HepG2 (cell line): ENCODE data around the gene TMEM151A. TPM values are rescaled to one million over a fixed set of nuclear protein-coding genes. Genes with fewer than 3 reads are reported as not detected.

Experiments used
- ATAC-seq: fragments of 200-7000 bp; cut with Tn5 transposase; 3 replicates; pipeline ENCODE4 v1.9.1; 2020; ENCODE audit warnings: mild to moderate bottlenecking, moderate library complexity
- BruUV-seq: library from RNA; stranded (reverse); fragments of 400-500 nt; replicated peaks from 2 replicates; lab custom pipeline; 2021; lab: Mats Ljungman, UMichigan
- CTCF ChIA-PET: fragments of 300-600 bp; formaldehyde crosslinking; extraction: SDS; loops from one replicate; lab custom pipeline; 2021; ENCODE audit warnings: low total read pairs, inconsistent platforms, low intra/inter-chr PET ratio; lab: Yijun Ruan, JAX
- POLR2A ChIA-PET: fragments of 350-600 bp; sonication (Branson Sonifier 250); formaldehyde crosslinking; loops from one replicate; lab custom pipeline; 2020; ENCODE audit warnings: antibody characterized with exemption, inconsistent platforms; lab: Yijun Ruan, JAX
- DNase-seq: peaks from one replicate; pipeline ENCODE4 v3.0.0-alpha.2; 2015; ENCODE audit warnings: low spot score
- FAIRE-seq: peaks from 3 replicates; lab custom pipeline; 2011; peaks lifted over from hg19 to GRCh38; lab: Jason Lieb, UNC
- H2AFZ ChIP-seq: one replicate; pipeline ENCODE4 v1.6.1; 2011; ENCODE audit warnings: low read length, inconsistent platforms
- H3K27ac ChIP-seq: fragments of 300-600 bp; 3 replicates; pipeline ENCODE4 v1.8.0; 2011; ENCODE audit warnings: mixed run types, mild to moderate bottlenecking, mixed read lengths, low read length, inconsistent platforms; ENCODE audit not compliant: insufficient read depth; ENCODE audit errors: extremely low read length
- H3K27me3 ChIP-seq, 2 experiments: fragments of 200-600 bp in 1 of 2; 2 replicates in 1 of 2; 3 replicates in 1 of 2; pipeline versions ENCODE4 v1.6.0 to v1.8.0; 2011; ENCODE audit warnings: low read length in 2 of 2, mild to moderate bottlenecking in 2 of 2, moderate library complexity in 2 of 2, inconsistent platforms in 1 of 2; ENCODE audit not compliant: insufficient read depth in 2 of 2, control insufficient read depth in 1 of 2
- H3K36me3 ChIP-seq, 2 experiments: fragments of 200-600 bp in 1 of 2; replicated peaks in 1 of 2; 2 replicates in 1 of 2; 3 replicates in 1 of 2; pipeline versions ENCODE4 v1.5.1 to v1.8.0; 2011; ENCODE audit warnings: low read length in 2 of 2, inconsistent platforms in 1 of 2; ENCODE audit not compliant: insufficient read depth in 2 of 2, control insufficient read depth in 1 of 2
- H3K4me1 ChIP-seq: 2 replicates; pipeline ENCODE4 v1.5.1; 2012; ENCODE audit warnings: low read length, inconsistent platforms; ENCODE audit not compliant: insufficient read depth
- H3K4me2 ChIP-seq: 2 replicates; pipeline ENCODE4 v1.6.0; 2011; ENCODE audit warnings: low read depth, low read length, inconsistent platforms
- H3K4me3 ChIP-seq, 3 experiments: fragments of 200-600 bp in 1 of 3; sonication (generic), shearing (Covaris generic) in 1 of 3; replicated peaks in 1 of 3; 2 replicates each; pipeline ENCODE4 v1.5.1; 2011 to 2016; ENCODE audit warnings: low read length in 3 of 3, inconsistent platforms in 2 of 3, low read depth in 2 of 3, mild to moderate bottlenecking in 2 of 3, control low read depth in 1 of 3, mixed read lengths in 1 of 3; ENCODE audit not compliant: insufficient read depth in 1 of 3
- H3K79me2 ChIP-seq: one replicate; pipeline ENCODE4 v1.6.1; 2011; ENCODE audit warnings: low read length, inconsistent platforms; ENCODE audit not compliant: insufficient read depth
- H3K9ac ChIP-seq: 2 replicates; pipeline ENCODE4 v1.6.0; 2011; ENCODE audit warnings: mild to moderate bottlenecking, low read depth, low read length, inconsistent platforms; ENCODE audit not compliant: insufficient read depth
- H3K9me3 ChIP-seq: 2 replicates; pipeline ENCODE4 v1.5.1; 2012; ENCODE audit warnings: mild to moderate bottlenecking, low read length
- H4K20me1 ChIP-seq: 2 replicates; pipeline ENCODE4 v1.6.0; 2011; ENCODE audit warnings: inconsistent platforms, mild to moderate bottlenecking, low read length, moderate library complexity; ENCODE audit not compliant: insufficient read depth
- FOSL2 ChIP-seq: sonication (generic); formaldehyde crosslinking; IDR thresholded peaks from 2 replicates; pipeline ENCODE4 v1.4.0; 2020; ENCODE audit warnings: missing genetic modification reagents
- FOXK1 ChIP-seq: sonication (generic); formaldehyde crosslinking; IDR thresholded peaks from 2 replicates; pipeline ENCODE4 v1.4.0; 2020; ENCODE audit warnings: low read depth, missing genetic modification reagents, borderline replicate concordance
- MAFF ChIP-seq: IDR thresholded peaks from 2 replicates; pipeline ENCODE4 v1.6.1; 2011; ENCODE audit warnings: low read depth, low read length, improper control_type of control experiment
- MAFK ChIP-seq, 2 experiments: IDR thresholded peaks in 1 of 2; conservative IDR thresholded peaks in 1 of 2; 2 replicates each; pipeline ENCODE4 v1.6.1; 2011; ENCODE audit warnings: improper control_type of control experiment in 2 of 2, low read length in 2 of 2
- NCOA1 ChIP-seq: sonication (generic); formaldehyde crosslinking; IDR thresholded peaks from 2 replicates; pipeline ENCODE4 v1.9.0; 2021; ENCODE audit warnings: missing genetic modification reagents
- SP5 ChIP-seq: IDR thresholded peaks from 2 replicates; pipeline ENCODE4 v1.6.1; 2016; ENCODE audit warnings: low read depth, borderline replicate concordance
- ZBTB21 ChIP-seq: sonication (generic); formaldehyde crosslinking; IDR thresholded peaks from 2 replicates; pipeline ENCODE4 v1.4.0; 2020; ENCODE audit warnings: missing genetic modification reagents
- ZNF543 ChIP-seq: sonication (generic); formaldehyde crosslinking; IDR thresholded peaks from 2 replicates; pipeline ENCODE4 v1.4.0; 2020; ENCODE audit warnings: mild to moderate bottlenecking, missing genetic modification reagents
- ZNF556 ChIP-seq: sonication (generic); formaldehyde crosslinking; IDR thresholded peaks from 2 replicates; pipeline ENCODE4 v1.4.0; 2020; ENCODE audit warnings: mild to moderate bottlenecking, missing genetic modification reagents, borderline replicate concordance
- ZNF563 ChIP-seq: sonication (generic); formaldehyde crosslinking; IDR thresholded peaks from 2 replicates; pipeline ENCODE4 v1.8.0; 2022; ENCODE audit warnings: mild to moderate bottlenecking, moderate library complexity, missing genetic modification reagents
- ZNF616 ChIP-seq: sonication (generic); formaldehyde crosslinking; IDR thresholded peaks from 2 replicates; pipeline ENCODE4 v1.5.0; 2020; ENCODE audit warnings: low read depth, mild to moderate bottlenecking, missing genetic modification reagents
- ZNF629 ChIP-seq: sonication (generic); formaldehyde crosslinking; conservative IDR thresholded peaks from 2 replicates; pipeline ENCODE4 v1.5.0; 2020; ENCODE audit warnings: missing genetic modification reagents
- ZNF775 ChIP-seq: sonication (generic); formaldehyde crosslinking; IDR thresholded peaks from 2 replicates; pipeline ENCODE4 v1.4.0; 2020; ENCODE audit warnings: missing genetic modification reagents, mild to moderate bottlenecking, moderate library complexity, borderline replicate concordance
- WGBS: methylation state at CpG from one replicate; pipeline ENCODE4 v1.1.6; 2017; ENCODE audit warnings: low lambda C conversion rate; 5-methylcytosine and 5-hydroxymethylcytosine counted together
- in situ Hi-C: cut with HindIII; loops from 2 replicates; pipeline ENCODE4 v1.10.0; 2017; ENCODE audit warnings: low pct_unique_long_range_greater_than_20kb; ENCODE audit not compliant: extremely low pct_ligation_motif_present
- intact Hi-C: fragments of 100-400 bp; cut with micrococcal nuclease; formaldehyde crosslinking; loops from one replicate; pipeline ENCODE4 v1.10.0; 2022; ENCODE audit not compliant: unreplicated experiment
- polyA plus RNA-seq, 8 experiments: library from polyadenylated mRNA; depleted of rRNA in 3 of 8; stranded (reverse) in 7 of 8; unstranded in 1 of 8; fragments of >200 nt; fragmentation: Illumina TruSeq in 4 of 8; extraction: Trizol in 4 of 8; gene quantifications; 2 replicates each; pipeline versions ENCODE4 v1.2.1 to v1.2.3, GENCODE V29; 2011 to 2016; ENCODE audit warnings: low read depth in 4 of 8, missing spikeins in 1 of 8, mixed read lengths in 1 of 8; ENCODE audit not compliant: insufficient read depth in 1 of 8
- total RNA-seq, 5 experiments: library from RNA; depleted of rRNA; stranded (reverse); fragments of >200 nt; fragmentation: Illumina TruSeq; extraction: Trizol; gene quantifications; 2 replicates each; pipeline ENCODE4 v1.2.3, GENCODE V29; 2016; ENCODE audit warnings: low read depth in 1 of 5
- TF ChIP-seq, protein P1 (sequence below): sonication (generic); formaldehyde crosslinking; IDR thresholded peaks from 2 replicates; pipeline ENCODE4 v1.5.1; 2020; ENCODE audit warnings: missing genetic modification reagents, mild to moderate bottlenecking, borderline replicate concordance
- TF ChIP-seq, protein P2 (sequence below): sonication (generic); formaldehyde crosslinking; IDR thresholded peaks from 2 replicates; pipeline ENCODE4 v1.4.0; 2020; ENCODE audit warnings: missing genetic modification reagents, mild to moderate bottlenecking, borderline replicate concordance

The TMEM151A gene
- total and polyA plus RNA-seq, 2 of the 13 experiments (the other 11 are each of a cell fraction or from before 2014, with no cell fraction given): 0.18 to 0.33 TPM

DNA sequence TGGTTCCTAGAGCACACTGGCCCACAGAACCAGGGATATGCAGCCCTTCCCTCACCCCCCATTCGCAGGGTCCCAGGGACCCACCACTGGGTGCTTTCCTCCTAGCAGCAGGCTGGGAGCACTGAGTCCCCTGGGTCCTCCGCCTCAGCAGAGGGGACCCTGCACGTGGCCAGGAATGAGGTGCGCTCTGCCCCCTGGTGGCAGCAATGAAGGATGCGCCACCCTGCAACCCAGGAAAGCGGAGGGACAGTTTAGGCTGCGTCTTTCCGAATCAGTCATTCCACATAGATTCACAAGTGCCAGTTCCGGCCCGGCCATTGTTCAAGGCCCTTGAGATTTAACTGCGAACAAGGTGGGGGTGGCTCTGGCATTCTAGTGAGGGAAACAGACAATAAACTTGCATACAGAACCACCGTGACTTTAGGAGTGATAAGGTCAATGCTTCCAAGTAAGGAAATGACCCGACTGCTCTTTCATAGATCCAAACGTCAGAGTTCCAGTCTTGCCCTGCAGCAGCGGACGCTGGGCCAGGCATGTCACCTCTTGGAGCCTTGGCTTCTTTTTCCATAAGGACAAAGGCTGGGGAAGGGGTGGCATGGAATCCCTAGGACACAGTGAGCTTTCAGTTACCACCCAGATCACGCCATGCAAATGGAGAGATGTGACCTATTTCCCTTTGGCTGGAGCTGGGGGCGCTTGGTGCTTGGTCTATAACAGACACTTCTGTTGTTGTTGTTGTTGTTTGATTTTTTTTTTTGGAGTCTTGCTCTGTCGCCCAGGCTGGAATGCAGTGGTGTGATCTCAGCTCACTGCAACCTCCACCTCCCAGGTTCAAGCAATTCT is 36.8 kb downstream of the TMEM151A start (continued):
- TF ChIP-seq, protein P1, sequence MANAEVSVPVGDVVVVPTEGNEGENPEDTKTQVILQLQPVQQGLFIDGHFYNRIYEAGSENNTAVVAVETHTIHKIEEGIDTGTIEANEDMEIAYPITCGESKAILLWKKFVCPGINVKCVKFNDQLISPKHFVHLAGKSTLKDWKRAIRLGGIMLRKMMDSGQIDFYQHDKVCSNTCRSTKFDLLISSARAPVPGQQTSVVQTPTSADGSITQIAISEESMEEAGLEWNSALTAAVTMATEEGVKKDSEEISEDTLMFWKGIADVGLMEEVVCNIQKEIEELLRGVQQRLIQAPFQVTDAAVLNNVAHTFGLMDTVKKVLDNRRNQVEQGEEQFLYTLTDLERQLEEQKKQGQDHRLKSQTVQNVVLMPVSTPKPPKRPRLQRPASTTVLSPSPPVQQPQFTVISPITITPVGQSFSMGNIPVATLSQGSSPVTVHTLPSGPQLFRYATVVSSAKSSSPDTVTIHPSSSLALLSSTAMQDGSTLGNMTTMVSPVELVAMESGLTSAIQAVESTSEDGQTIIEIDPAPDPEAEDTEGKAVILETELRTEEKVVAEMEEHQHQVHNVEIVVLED (CRISPR knock-in tag): no peak
- TF ChIP-seq ZNF556: peak; percentile 61; the same call in 1 of the 2 replicates
- no peak for TF ChIP-seq NCOA1
- TF ChIP-seq ZNF616 (CRISPR knock-in tag): no peak
- TF ChIP-seq FOXK1 (CRISPR knock-in tag): peak; percentile 57; the same call in 1 of the 2 replicates
- no peak for TF ChIP-seq SP5 (CRISPR knock-in tag)
- TF ChIP-seq FOSL2: peak; percentile 56

DNA sequence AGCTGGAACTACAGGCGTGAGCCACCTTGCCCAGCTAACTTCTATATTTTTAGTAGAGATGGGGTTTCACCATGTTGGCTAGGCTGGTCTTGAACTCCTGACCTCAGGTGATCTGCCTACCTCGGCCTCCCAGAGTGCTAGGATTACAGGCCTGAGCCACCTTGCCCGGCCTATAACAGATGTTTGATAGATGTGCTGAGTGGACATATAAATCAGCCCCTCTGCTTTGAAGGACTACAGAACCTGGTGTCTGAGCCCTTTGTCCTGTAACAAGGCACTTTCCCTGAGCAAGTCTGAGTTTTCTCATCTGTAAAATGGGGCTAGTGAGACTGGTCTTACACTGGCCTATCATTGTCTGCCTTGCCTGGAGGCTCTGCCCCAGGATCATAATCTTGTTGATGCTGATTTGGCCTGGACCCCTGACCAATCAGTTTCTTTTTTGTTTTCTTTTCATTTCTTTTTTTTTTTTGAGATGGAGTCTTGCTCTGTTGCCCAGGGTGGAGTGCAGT is 37.5 kb downstream of the TMEM151A start:
- no peak for ATAC-seq
- Histone ChIP-seq H3K9me3 (no peaks in the 10 kb centered on the region), H3K79me2 (no peaks in the 10 kb centered on the region), H3K27me3 (peaks cover 0 to 17% of the 10 kb centered on the region in 2 experiments; a peak in 3 of 5 replicates), H3K36me3 (no peaks in the 10 kb centered on the region), H3K27ac (no peak overlapping the region), H4K20me1 (no peaks in the 10 kb centered on the region), H3K4me1 (peaks cover 57% of the 10 kb centered on the region), H3K4me3 (peak overlapping the region in 1 of 3 experiments; percentile 76; a peak in 2 of 6 replicates), H3K4me2 (peak overlapping the region; percentile 100; the same call in 1 of the 2 replicates), H3K9ac (no peak overlapping the region), H2AFZ (no peak overlapping the region)
- in situ Hi-C loops: loop anchor here (5.0 kb wide), 1 partner anchor 37 kb away; the partner anchor contains the start of gene TMEM151A
- WGBS: 62% methylated on average over 3 of the region's 3 CpGs
- ChIA-PET CTCF (interaction anchor here (1.0 to 3.4 kb wide), 5 partner anchors 8 to 107 kb away, joined by 3 to 68 read pairs (median 7); no protein-coding TSS in a partner anchor), POLR2A (interaction anchor here (0.9 to 4.0 kb wide), 3 partner anchors 12 to 40 kb away, joined by 3 to 35 read pairs (median 3); partner anchors contain the start of genes CD248 and YIF1A)
- no peak for FAIRE-seq
- intact Hi-C loops: loop anchor here (5.0 kb wide), 1 partner anchor 547 kb away; the partner anchor contains the start of gene AP5B1
- DNase-seq: no peak
- no TSS peak for BruUV-seq
- no peak for TF ChIP-seq ZBTB21
- TF ChIP-seq, protein P2, sequence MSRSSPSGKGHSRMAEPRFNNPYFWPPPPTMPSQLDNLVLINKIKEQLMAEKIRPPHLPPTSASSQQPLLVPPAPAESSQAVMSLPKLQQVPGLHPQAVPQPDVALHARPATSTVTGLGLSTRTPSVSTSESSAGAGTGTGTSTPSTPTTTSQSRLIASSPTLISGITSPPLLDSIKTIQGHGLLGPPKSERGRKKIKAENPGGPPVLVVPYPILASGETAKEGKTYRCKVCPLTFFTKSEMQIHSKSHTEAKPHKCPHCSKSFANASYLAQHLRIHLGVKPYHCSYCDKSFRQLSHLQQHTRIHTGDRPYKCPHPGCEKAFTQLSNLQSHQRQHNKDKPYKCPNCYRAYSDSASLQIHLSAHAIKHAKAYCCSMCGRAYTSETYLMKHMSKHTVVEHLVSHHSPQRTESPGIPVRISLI (CRISPR knock-in tag): 0 out of 2 replicates have a peak, but pooled peaks have one; percentile 2
- TF ChIP-seq MAFF: peak; percentile 78
- TF ChIP-seq ZNF775 (CRISPR knock-in tag): no peak
- TF ChIP-seq ZNF543: no peak
- peak; percentile 52 for TF ChIP-seq ZNF629 (CRISPR knock-in tag)
- no peak for TF ChIP-seq ZNF563 (CRISPR knock-in tag)
- peak; percentile 77 to 83 for TF ChIP-seq MAFK (conservative IDR thresholded peaks at IDR 0.05 in 1 of 2, IDR thresholded peaks at IDR 0.05 in 1 of 2; ENCODE audit: low read length in 2 of 2)
